Left forelimb (tissue), 1 donor: Measurements from ENCODE around the gene SERPINE3.

ENCODE experiments used
- DNase-seq: peaks from one replicate; pipeline ENCODE4 v3.0.0-alpha.2; 2018; ENCODE audit warnings: low spot score

SERPINE3 gene

GRCh38 chr13:51364404-51365008, 25.0 kb downstream of the SERPINE3 start:
- DNase-seq = no peak

DNA sequence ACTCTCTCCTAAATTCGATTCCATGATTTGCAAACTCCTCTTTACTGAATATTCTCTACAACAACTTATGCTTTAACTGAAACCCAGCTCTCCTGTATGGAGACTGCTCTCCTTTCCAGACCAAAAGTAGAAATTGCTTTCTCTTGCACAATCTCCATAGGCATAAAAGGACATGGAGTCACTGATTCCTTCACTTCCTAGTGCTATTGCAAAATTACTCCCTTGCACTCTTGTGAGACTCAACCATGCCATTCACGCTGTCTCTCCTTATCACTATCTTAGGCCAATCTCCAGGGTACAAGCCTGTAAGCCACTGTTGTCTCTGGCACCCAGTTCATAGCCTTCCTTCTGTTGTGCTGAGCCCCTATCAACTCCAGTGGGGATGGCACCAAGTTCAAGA, 30.6 kb downstream of the SERPINE3 start:
- no peak for DNase-seq

- no peak for DNase-seq
These were observed 31.3 kb downstream of the SERPINE3 start for GRCh38 chr13:51370811-51371210.

DNA sequence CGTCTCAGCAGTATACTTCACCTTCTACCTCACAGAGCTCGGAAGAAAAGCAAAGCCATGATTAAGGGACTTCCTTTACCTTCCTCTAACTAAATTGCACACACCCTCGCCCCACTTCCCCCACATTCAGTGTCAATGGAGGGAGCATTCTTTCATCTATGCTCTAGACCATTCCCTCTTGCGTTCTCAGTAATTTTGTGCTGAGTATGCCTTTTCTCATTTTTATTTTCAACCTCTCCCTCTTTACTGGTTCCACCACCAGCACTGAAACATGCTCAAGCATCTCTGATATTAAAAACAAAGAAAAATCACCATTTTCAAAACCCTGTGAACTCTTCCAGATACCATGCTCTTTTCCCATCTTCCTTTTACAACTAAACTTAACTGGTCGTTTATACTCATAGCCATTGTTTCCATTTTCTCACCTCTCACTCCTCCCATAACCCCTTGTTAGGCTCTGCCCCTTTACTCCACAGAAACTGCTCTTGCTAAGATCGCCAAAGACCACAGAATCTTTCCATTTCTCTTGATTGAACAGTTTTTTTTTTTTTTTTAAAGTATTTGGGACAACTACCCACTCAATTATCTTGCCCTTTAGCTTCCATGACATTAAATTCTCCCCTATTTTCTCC, 32.4 kb downstream of the SERPINE3 start:
- DNase-seq = no peak

GRCh38 chr13:51373451-51373850, 34.0 kb downstream of the SERPINE3 start:
- no peak for DNase-seq

DNA sequence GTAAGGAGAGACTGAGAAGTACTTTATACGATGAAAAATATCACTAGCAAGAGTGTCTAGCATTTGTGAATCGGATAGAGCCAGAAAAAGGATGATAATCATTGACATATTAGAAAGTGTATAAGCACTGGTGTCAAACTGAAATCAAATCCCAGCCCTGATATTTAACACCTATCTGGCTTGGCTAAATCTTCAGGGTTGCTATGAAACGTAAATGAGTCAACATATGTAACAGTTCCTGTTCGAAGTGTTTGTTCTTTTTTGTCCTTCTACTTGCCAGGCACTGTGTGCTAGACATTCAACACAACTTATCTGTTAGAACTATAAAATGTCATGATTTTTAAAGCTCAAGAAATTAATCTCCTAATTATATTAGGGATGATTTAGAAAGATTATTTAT, 40.8 kb downstream of the SERPINE3 start:
- DNase-seq = no peak

DNA sequence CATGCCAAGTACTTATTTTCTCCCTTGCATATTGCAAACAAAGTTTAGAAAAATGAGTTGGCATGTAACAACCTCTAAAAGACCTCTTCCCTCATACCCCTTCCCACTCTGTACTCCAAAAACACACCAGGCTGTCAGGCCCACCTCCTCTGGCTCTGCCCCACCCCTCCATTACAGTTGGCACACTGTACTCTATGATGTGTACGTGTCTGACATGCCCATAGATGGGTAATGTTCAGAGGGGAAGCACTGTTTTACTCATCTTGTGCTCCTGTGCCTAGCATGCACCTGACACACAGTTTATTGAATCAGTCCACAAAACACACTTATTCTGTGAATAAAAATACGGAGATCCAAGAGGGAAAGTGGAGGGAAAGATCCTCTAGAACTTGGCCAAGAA, 45.6 kb downstream of the SERPINE3 start:
- no peak for DNase-seq

DNA sequence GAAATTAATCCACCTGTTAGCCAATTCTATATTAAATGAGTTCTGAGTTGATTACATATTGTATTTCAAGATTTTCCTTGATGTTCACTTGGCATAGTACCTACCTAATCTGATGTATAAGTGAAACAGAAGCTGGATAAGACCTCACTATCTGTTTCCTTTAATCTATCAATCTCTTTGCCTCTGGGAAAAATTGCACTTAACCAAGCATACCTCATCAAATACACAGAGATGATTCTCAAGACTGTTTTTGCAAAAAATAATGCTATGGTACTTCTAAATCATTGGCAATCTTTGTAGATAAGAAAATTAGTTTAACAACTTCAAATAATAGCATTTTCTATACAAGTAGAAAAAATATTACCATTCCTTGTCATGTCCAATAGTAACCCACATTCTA, 55.2 kb downstream of the SERPINE3 start:
- no peak for DNase-seq

DNA sequence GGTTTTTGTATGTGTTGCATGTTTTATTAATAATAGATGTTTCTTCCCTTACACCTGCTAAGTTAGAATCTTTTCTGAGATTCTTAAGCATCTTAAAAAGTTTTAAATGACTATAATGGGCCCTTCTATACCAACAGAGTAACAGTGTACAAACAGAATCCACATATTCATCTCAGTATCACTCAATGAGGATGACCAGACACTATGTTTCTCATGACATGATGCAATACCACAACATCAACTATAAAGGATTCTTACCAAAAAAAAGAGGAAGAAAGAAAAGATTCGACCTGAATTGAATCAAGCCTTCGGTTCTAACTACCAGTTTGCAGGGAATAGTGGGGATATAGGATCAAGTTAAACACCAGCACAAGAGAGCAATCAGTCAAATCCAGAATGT, 56.9 kb downstream of the SERPINE3 start:
- no peak for DNase-seq

DNA sequence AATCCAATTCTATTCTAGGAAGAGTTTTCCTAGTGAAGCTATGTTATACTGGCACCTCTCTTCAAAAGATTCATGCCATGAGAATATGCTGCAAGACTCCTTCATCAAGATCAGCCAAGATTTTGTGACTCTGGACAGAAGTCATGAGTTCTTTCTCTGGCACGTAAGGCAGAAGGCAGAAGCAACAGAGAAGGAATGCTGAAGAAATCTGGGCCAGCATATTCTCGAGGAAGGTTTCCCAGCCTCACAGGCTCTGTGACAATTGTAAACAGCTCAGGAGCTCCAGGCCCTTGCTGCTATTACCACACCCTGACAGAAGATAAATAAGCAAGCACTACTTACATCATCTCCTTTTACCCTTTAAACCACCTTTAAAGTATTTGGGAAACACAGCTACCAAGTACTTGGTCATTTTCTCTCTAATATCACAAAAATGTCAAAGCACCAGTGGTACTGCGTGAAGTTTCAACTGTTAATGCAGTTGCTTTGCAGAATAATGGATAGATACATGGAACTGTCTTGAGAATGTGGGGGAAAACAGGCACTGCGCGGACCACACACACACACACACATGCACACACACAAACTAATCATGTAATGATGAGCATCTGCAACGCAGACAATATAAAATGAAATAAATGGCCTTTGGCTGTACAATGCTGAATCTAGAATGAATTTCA, 57.9 kb downstream of the SERPINE3 start:
- no peak for DNase-seq

GRCh38 chr13:51405176-51405575, 65.7 kb downstream of the SERPINE3 start:
- no peak for DNase-seq

- DNase-seq = no peak
These were observed 72.9 kb downstream of the SERPINE3 start for GRCh38 chr13:51412431-51412830.
